ENCODE measurements around the gene VCL. TPM values are rescaled to one million over a fixed set of nuclear protein-coding genes. Genes with fewer than 3 reads are reported as not detected.

VCL gene
- total and polyA plus RNA-seq, 12 donors = 14.3 to 90.7 (median 43.2) TPM

GRCh38 chr10:74150204-74150989, 152.5 kb downstream of the VCL start, which contains the start of gene AP3M1:
AP3M1 (minus strand) TSS chr10:74150828; CDS start chr10:74138379, 12,449 bp downstream.
- Histone ChIP-seq H3K4me3 (peak within 1 kb of the TSS; percentile 48 to 96 (median 82)), H3K27me3 (no peaks in the 10 kb centered on the region), H3K9me3 (replicated peaks in 1 of 3) (no peaks in the 10 kb centered on the region), H3K36me3 (replicated peaks in 1 of 2) (no peaks in the 10 kb centered on the region), H3K27ac (peak within 1 kb of the TSS; percentile 79 to 92 (median 87)), H3K4me1 (replicated peaks in 1 of 2) (peaks cover 18 to 39% of the 10 kb centered on the region in 2 donors)
- TF ChIP-seq, protein P1, sequence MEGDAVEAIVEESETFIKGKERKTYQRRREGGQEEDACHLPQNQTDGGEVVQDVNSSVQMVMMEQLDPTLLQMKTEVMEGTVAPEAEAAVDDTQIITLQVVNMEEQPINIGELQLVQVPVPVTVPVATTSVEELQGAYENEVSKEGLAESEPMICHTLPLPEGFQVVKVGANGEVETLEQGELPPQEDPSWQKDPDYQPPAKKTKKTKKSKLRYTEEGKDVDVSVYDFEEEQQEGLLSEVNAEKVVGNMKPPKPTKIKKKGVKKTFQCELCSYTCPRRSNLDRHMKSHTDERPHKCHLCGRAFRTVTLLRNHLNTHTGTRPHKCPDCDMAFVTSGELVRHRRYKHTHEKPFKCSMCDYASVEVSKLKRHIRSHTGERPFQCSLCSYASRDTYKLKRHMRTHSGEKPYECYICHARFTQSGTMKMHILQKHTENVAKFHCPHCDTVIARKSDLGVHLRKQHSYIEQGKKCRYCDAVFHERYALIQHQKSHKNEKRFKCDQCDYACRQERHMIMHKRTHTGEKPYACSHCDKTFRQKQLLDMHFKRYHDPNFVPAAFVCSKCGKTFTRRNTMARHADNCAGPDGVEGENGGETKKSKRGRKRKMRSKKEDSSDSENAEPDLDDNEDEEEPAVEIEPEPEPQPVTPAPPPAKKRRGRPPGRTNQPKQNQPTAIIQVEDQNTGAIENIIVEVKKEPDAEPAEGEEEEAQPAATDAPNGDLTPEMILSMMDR (IDR thresholded peaks at IDR 0.05) = no peak
- no peak for TF ChIP-seq POLR2A (IDR thresholded peaks at IDR 0.05)
- intact Hi-C loops (cut with DNase I) = loop anchor here in 1 of 2 donors (2.0 kb wide), 1 partner anchor 26 kb away; no protein-coding TSS in a partner anchor
- 0 to 2% (median 0%) methylated on average over 18 to 32 of the region's 32 CpGs for WGBS, 4 donors
- peak; percentile 81 to 92 (median 86) for DNase-seq

DNA sequence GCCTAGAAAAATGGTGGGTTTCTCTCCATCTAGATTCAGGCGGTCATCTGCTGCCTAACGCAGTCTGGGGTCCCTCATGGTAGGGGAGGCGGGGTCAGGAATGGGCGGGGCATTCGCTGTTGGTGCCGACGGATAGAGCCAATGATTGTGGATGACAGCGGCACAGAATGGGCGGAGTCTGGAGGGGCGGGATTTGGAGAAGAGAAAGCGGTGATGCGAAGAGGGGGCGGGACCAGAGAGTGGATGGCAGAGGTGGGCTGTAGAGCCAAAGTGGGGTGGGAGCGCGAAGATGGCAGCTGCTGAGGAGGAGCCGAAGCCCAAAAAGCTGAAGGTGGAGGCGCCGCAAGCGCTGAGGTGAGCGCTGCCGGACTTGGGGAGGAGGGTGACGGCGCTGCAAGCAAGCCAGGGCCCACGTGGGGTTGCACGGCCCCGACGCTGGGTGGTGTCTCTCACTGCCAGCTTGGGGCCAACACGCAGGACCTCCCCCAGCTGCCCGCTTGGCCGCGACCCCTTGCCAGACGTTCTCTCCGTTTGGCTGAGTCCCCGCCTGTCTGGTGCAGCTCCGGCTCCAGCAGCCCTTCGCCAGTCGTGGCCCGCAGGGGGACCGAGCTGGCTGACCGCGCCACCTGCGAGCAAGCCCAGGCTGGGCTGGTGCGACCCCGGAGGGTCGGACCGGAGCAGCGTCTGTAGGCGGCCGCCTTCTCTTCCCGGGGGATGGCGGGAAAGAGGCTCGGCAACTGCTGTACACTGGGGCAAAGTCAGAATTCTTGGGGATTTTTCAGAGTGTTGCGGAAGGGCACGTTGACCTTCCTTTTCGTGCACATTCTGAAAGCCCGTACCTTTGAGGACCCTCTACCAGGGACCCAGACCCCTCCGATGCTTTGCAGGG, 153.3 kb downstream of the VCL start, which contains the start of gene ADK:
TSS of gene ADK (plus strand) at position 232 of the 889 bp plus-strand sequence. CDS start at position 290, 58 bp downstream.
- intact Hi-C loops (cut with DNase I) = loop anchor here in 1 of 2 donors (2.0 kb wide), 1 partner anchor 26 kb away; no protein-coding TSS in a partner anchor
- peak; percentile 98 to 100 (median 100) for DNase-seq
- TF ChIP-seq, protein P1 (IDR thresholded peaks at IDR 0.05) = peak in 5 of 6 experiments; percentile 14 to 61 (median 32)
- TF ChIP-seq POLR2A (IDR thresholded peaks at IDR 0.05) = peak in 1 of 2 donors; percentile 71
- no peaks in the 10 kb centered on the region for H3K9me3 ChIP-seq (replicated peaks in 1 of 3)
- WGBS, 4 donors = 0 to 1% (median 0%) methylated on average over 25 to 57 of the region's 57 CpGs
- peaks cover 15 to 33% of the 10 kb centered on the region in 2 donors for H3K4me1 ChIP-seq (replicated peaks in 1 of 2)
- H3K27ac ChIP-seq = peak within 1 kb of the TSS; percentile 79 to 92 (median 87)
- no peaks in the 10 kb centered on the region for H3K27me3 ChIP-seq
- peak within 1 kb of the TSS; percentile 48 to 96 (median 82) for H3K4me3 ChIP-seq
- H3K36me3 ChIP-seq (replicated peaks in 1 of 2) = no peaks in the 10 kb centered on the region

DNA sequence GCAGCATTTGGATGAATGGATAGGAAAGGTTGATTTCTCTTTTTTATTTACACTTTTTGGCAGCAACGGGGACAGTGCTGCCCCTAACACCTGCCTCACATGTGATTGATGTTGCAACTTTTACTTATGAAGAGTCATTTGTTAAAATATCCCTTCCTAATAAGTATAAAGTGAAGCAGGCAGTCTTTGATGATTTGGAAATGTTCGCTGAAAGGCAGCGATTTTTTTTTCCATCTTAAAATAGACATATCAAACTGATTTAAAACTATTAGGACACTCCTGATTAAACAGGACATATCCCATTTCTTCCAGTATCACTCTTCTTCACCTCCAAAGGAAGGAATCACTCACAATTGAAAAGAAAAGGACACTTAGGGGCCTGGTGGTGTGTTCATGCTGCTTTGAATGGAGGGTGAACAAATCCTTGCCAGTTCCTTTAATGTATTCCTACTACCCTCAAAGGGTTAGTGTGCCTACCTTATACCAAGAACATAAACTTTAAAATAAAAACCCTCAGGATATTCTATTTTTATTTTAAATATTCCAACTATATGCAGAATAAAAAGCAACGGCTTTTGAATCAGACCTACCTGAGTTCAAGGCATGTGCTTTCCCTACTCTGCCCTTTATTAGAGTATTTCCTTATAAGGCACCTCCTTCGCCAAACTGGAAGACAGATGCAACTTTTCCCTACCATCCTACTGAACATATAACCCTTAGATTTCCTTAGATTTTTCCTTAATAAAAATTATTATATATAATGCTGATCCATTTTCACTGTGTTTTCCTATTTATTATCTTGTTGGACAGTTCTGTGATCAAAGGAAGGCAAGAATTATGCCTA, 154.2 kb downstream of the VCL start:
- Histone ChIP-seq H3K27ac (peak overlapping the region in 2 of 5 donors; percentile 79 to 86), H3K9me3 (replicated peaks in 1 of 3) (no peaks in the 10 kb centered on the region), H3K4me3 (peak overlapping the region in 2 of 4 donors; percentile 92 to 96), H3K36me3 (replicated peaks in 1 of 2) (no peaks in the 10 kb centered on the region), H3K4me1 (replicated peaks in 1 of 2) (peaks cover 15 to 39% of the 10 kb centered on the region in 2 donors), H3K27me3 (no peaks in the 10 kb centered on the region)
- WGBS, 4 donors = 23 to 29% (median 25%) methylated on average over 5 of the region's 5 CpGs
- intact Hi-C loops (cut with DNase I) = loop anchor here in 1 of 2 donors (2.0 kb wide), 1 partner anchor 25 kb away; no protein-coding TSS in a partner anchor
- no peak for TF ChIP-seq POLR2A (IDR thresholded peaks at IDR 0.05)
- TF ChIP-seq, protein P1 (IDR thresholded peaks at IDR 0.05) = no peak
- no peak for DNase-seq
